Measurements from ENCODE around the gene TSHZ1.

DNA sequence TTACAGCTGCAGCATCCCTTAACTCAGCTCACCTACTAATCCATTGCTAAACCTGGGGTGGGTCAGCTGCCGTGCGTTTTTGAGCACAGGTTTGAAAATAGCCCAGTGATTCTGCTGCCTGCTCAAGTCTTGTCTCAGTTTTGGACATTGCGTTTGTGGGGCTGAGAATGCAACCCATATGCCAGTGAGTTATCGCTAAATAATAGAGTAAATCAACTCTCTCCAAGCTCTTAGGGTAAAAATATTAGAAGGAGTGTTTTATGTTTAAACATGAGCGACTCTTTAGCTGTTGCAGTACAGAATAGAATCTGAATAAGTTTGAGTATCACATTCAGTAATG, 2.1 kb downstream of the TSHZ1 start:
- TF ChIP-seq, protein P1, sequence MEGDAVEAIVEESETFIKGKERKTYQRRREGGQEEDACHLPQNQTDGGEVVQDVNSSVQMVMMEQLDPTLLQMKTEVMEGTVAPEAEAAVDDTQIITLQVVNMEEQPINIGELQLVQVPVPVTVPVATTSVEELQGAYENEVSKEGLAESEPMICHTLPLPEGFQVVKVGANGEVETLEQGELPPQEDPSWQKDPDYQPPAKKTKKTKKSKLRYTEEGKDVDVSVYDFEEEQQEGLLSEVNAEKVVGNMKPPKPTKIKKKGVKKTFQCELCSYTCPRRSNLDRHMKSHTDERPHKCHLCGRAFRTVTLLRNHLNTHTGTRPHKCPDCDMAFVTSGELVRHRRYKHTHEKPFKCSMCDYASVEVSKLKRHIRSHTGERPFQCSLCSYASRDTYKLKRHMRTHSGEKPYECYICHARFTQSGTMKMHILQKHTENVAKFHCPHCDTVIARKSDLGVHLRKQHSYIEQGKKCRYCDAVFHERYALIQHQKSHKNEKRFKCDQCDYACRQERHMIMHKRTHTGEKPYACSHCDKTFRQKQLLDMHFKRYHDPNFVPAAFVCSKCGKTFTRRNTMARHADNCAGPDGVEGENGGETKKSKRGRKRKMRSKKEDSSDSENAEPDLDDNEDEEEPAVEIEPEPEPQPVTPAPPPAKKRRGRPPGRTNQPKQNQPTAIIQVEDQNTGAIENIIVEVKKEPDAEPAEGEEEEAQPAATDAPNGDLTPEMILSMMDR (conservative IDR thresholded peaks at IDR 0.05) = no peak
- no peak for TF ChIP-seq EZH2 (IDR thresholded peaks at IDR 0.05; ENCODE audit: low read depth)

Measured in PC-9 (cell line).